Prostate gland (tissue), 2 donors: ENCODE data around the gene GLRX3. TPM values are rescaled to one million over a fixed set of nuclear protein-coding genes. Genes with fewer than 3 reads are reported as not detected.
A peak's percentile ranks its signal among the peaks of the same experiment; 100 is the strongest.
"Not testable (repeated sequence)": the region's sequence is repeated elsewhere in the genome, so short reads cannot be mapped to it uniquely, and the experiment has no call there.

Experiments
- DNase-seq: peaks from one replicate; pipeline ENCODE4 v3.0.0-alpha.2; 2019; ENCODE audit warnings: low spot score
- H3K27ac ChIP-seq, 2 donors: fragments of 200-600 bp; sonication (generic); 2 replicates each; pipeline ENCODE4 v1.5.1; 2017 to 2019
- H3K27me3 ChIP-seq: fragments of 200-600 bp; sonication (generic); replicated peaks from 2 replicates; pipeline ENCODE4 v1.5.1; 2019; ENCODE audit not compliant: insufficient read depth
- H3K36me3 ChIP-seq, 2 donors: fragments of 200-600 bp; sonication (generic); 1 replicate in 1 of 2; 2 replicates in 1 of 2; pipeline versions ENCODE4 v1.5.1 to v1.8.1; 2017 to 2019
- H3K4me1 ChIP-seq: fragments of 200-600 bp; sonication (generic); replicated peaks from 2 replicates; pipeline ENCODE4 v1.5.1; 2019
- H3K4me3 ChIP-seq, 2 donors: fragments of 200-600 bp; sonication (generic); 2 replicates each; pipeline ENCODE4 v1.5.1; 2017 to 2019
- H3K9me3 ChIP-seq: fragments of 200-600 bp; sonication (generic); 2 replicates; pipeline ENCODE4 v1.5.1; 2017
- CTCF ChIP-seq, 4 experiments: fragments of 200-600 bp in 2 of 4; fragments of 450-650 bp in 2 of 4; sonication (generic) in 2 of 4; IDR thresholded peaks; 1 replicate in 3 of 4; 2 replicates in 1 of 4; pipeline ENCODE4 v1.5.1; 2016 to 2019; ENCODE audit warnings: antibody characterized with exemption in 4 of 4, mild to moderate bottlenecking in 2 of 4, moderate library complexity in 2 of 4
- POLR2A ChIP-seq: fragments of 450-650 bp; IDR thresholded peaks from one replicate; pipeline ENCODE4 v1.6.1; 2016; ENCODE audit warnings: antibody characterized with exemption, mild to moderate bottlenecking
- POLR2AphosphoS5 ChIP-seq: sonication (generic); formaldehyde crosslinking; IDR thresholded peaks from one replicate; pipeline ENCODE4 v1.6.1; 2017; ENCODE audit warnings: antibody characterized with exemption
- WGBS: methylation state at CpG from one replicate; pipeline ENCODE4 v1.1.5; 2018; 5-methylcytosine and 5-hydroxymethylcytosine counted together
- intact Hi-C: fragments of 100-400 bp; cut with DNase I; formaldehyde crosslinking; loops from one replicate; pipeline ENCODE4 v1.14.2; 2022
- total RNA-seq, 2 donors: library from RNA; depleted of rRNA; stranded (reverse); fragments of >200 nt; gene quantifications; one replicate each; pipeline ENCODE4 v1.1.0, GENCODE V29; 2016

GLRX3 gene
- total RNA-seq: 10 to 100 TPM; 32.6 to 40.7 TPM

- TF ChIP-seq POLR2AphosphoS5 (peak; percentile 92), POLR2A (peak; percentile 75), CTCF (IDR thresholded peaks at IDR 0.05) (peak in 1 of 4 experiments; percentile 24)
- peak within 1 kb of the TSS; percentile 76 to 78 for H3K27ac ChIP-seq
- H3K36me3 ChIP-seq: no peaks in the 10 kb centered on the region
- intact Hi-C loops: loop anchor here (2.0 kb wide), 1 partner anchor 26 kb away; the partner anchor contains the start of gene C10orf143
- peak; percentile 86 for DNase-seq
- H3K9me3 ChIP-seq: no peaks in the 10 kb centered on the region
- peak within 1 kb of the TSS; percentile 86 to 92 for H3K4me3 ChIP-seq
- peaks cover 9% of the 10 kb centered on the region for H3K4me1 ChIP-seq
- 2% methylated on average over 54 of the region's 96 CpGs for WGBS
- H3K27me3 ChIP-seq: no peaks in the 10 kb centered on the region
Observed at GRCh38 chr10:130136226-130137089, at the start of gene GLRX3. Gene GLRX3 (plus strand): TSS chr10:130136391. CDS start chr10:130136421, 30 bp downstream.

DNA sequence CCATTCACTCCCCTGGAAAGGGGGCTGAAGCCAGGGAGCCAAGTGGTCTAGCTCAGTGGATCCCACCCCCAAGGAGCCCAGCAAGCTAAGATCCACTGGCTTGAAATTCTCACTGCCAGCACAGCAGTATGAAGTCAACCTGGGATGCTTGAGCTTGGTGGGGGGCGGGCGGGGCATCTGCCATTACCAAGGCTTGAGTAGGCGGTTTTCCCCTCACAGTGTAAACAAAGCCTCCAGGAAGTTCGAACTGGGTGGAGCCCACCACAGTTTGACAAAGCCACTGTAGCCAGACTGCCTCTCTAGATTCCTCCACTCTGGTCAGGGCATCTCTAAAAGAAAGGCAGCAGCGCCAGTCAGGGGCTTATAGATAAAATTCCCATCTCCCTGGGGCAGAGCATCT lies 45.6 kb upstream of the GLRX3 start:
- intact Hi-C loops, DNase-seq: not testable (repeated sequence)

DNA sequence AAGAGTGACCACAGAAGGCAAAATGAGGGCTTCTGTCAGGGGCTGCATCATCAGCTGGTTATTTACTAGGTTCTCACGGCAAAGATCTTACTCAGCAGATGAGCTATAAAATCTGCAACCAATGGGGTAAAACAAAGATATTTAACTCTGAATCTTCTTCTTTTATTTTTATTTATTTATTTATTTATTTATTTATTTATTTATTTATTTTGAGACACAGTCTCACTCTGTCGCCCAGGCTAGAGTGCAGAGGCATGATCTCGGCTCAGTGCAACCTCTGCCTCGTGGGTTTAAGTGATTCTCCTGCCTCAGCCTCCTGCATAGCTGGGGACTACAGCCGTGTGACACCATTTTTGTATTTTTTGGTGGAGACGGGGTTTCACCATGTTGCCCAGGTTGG lies 36.8 kb upstream of the GLRX3 start:
- Histone ChIP-seq H3K9me3 (no peaks in the 10 kb centered on the region), H3K4me1 (no peaks in the 10 kb centered on the region), H3K4me3 (no peak overlapping the region), H3K27me3 (no peaks in the 10 kb centered on the region), H3K27ac (no peak overlapping the region), H3K36me3 (no peaks in the 10 kb centered on the region)
- no peak for TF ChIP-seq CTCF (IDR thresholded peaks at IDR 0.05)
- no peak for TF ChIP-seq POLR2AphosphoS5
- TF ChIP-seq POLR2A: no peak
- intact Hi-C loops: no loop called here
- WGBS: 97% methylated on average over 6 of the region's 6 CpGs
- DNase-seq: no peak

More for the DNA sequence above, 45.6 kb upstream of the GLRX3 start:
- not testable (repeated sequence) for H3K4me3 ChIP-seq, H3K27me3 ChIP-seq, H3K36me3 ChIP-seq, H3K27ac ChIP-seq, H3K9me3 ChIP-seq, H3K4me1 ChIP-seq
- WGBS: 75% methylated on average over 5 of the region's 5 CpGs

DNA sequence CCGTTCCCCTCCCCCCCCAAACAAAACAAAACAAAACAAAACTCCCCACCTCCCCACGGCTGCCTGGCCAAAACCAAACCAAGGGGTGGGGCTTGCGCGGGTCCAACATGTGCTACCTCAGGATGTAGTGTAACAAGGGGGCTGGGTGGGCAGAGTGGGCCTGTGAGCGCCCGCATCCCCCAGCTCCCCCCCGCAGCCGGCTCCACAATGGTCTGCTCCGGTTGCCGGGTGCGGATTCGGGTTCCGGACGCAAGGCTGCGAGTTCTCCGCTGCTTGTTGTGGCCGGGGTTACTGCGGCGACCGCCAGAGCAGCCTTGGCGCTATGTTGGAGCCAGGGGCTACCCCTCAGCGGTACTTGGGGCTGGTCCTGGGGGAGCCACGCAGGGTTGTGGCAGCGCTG lies 30.5 kb upstream of the GLRX3 start:
- H3K27me3 ChIP-seq: no peaks in the 10 kb centered on the region
- H3K4me1 ChIP-seq: peaks cover 5% of the 10 kb centered on the region
- TF ChIP-seq POLR2AphosphoS5 (no peak), CTCF (IDR thresholded peaks at IDR 0.05) (no peak), POLR2A (no peak)
- 78% methylated on average over 18 of the region's 24 CpGs for WGBS
- H3K4me3 ChIP-seq: no peak overlapping the region
- intact Hi-C loops: no loop called here
- no peaks in the 10 kb centered on the region for H3K9me3 ChIP-seq
- H3K27ac ChIP-seq: no peak overlapping the region
- no peaks in the 10 kb centered on the region for H3K36me3 ChIP-seq
- no peak for DNase-seq

- not testable (repeated sequence) for H3K4me3 ChIP-seq
Observed at GRCh38 chr10:130108146-130108545, 28.0 kb upstream of the GLRX3 start.

More at GRCh38 chr10:130108146-130108545, 28.0 kb upstream of the GLRX3 start:
- DNase-seq, H3K9me3 ChIP-seq, H3K27me3 ChIP-seq, H3K36me3 ChIP-seq, H3K4me1 ChIP-seq, H3K27ac ChIP-seq, intact Hi-C loops: not testable (repeated sequence)
- WGBS: 85% methylated on average over 8 of the region's 8 CpGs
